Caco-2 (cell line): Measurements from ENCODE around the gene SNX3. TPM values are rescaled to one million over a fixed set of nuclear protein-coding genes. Genes with fewer than 3 reads are reported as not detected.

ENCODE experiments used
- BruUV-seq: library from RNA; stranded (reverse); fragments of 400-500 nt; replicated peaks from 2 replicates; lab custom pipeline; 2021; lab: Mats Ljungman, UMichigan
- CTCF ChIA-PET: fragments of 300-600 bp; sonication (Branson Sonifier 250); formaldehyde crosslinking; loops from one replicate; lab custom pipeline; 2022; ENCODE audit warnings: antibody characterized with exemption; lab: Charles Lee
- POLR2A ChIA-PET: fragments of 300-600 bp; sonication (Branson Sonifier 250); formaldehyde crosslinking; loops from one replicate; lab custom pipeline; 2022; ENCODE audit warnings: antibody characterized with exemption; lab: Charles Lee
- DNase-seq, 2 experiments: peaks; one replicate each; pipeline versions ENCODE4 v3.0.0 to v3.0.0-alpha.2; 2020 to 2022
- H3K27me3 ChIP-seq: replicated peaks from 2 replicates; pipeline ENCODE4 v1.6.0; 2011; ENCODE audit warnings: low read length; ENCODE audit not compliant: control insufficient read depth, insufficient read depth
- H3K36me3 ChIP-seq: 2 replicates; pipeline ENCODE4 v1.5.1; 2011; ENCODE audit warnings: low read length; ENCODE audit not compliant: control insufficient read depth, insufficient read depth
- H3K4me1 ChIP-seq: fragments of 250-450 bp; sonication (Bioruptor Pico); 2 replicates; pipeline ENCODE4 v1.5.1; 2020; ENCODE audit warnings: mild to moderate bottlenecking
- H3K4me3 ChIP-seq: 2 replicates; pipeline ENCODE4 v1.5.1; 2011; ENCODE audit warnings: low read depth, mild to moderate bottlenecking, control low read depth, low read length
- H3K9me3 ChIP-seq: fragments of 250-450 bp; sonication (Bioruptor Pico); 2 replicates; pipeline ENCODE4 v1.5.1; 2020; ENCODE audit warnings: mild to moderate bottlenecking, moderate library complexity
- H3K27ac Mint-ChIP-seq: one replicate; pipeline ENCODE4 v1.8.0; 2022; ENCODE audit warnings: mixed read lengths; ENCODE audit not compliant: unreplicated experiment
- H3K27me3 Mint-ChIP-seq: one replicate; pipeline ENCODE4 v1.8.0; 2022; ENCODE audit warnings: mixed read lengths; ENCODE audit not compliant: insufficient read depth, unreplicated experiment
- H3K36me3 Mint-ChIP-seq: one replicate; pipeline ENCODE4 v1.8.0; 2022; ENCODE audit warnings: mild to moderate bottlenecking, mixed read lengths; ENCODE audit not compliant: insufficient read depth, unreplicated experiment
- H3K4me1 Mint-ChIP-seq: one replicate; pipeline ENCODE4 v1.8.0; 2022; ENCODE audit warnings: low read depth, mixed read lengths; ENCODE audit not compliant: unreplicated experiment
- H3K4me3 Mint-ChIP-seq: one replicate; pipeline ENCODE4 v1.8.0; 2022; ENCODE audit warnings: mild to moderate bottlenecking, moderate library complexity, mixed read lengths; ENCODE audit not compliant: unreplicated experiment
- H3K9me3 Mint-ChIP-seq: one replicate; pipeline ENCODE4 v1.8.0; 2022; ENCODE audit warnings: mixed read lengths; ENCODE audit not compliant: unreplicated experiment
- intact Hi-C: fragments of 100-400 bp; cut with micrococcal nuclease; formaldehyde crosslinking; loops from one replicate; pipeline ENCODE4 v1.10.0; 2022; ENCODE audit not compliant: unreplicated experiment
- total RNA-seq: library from RNA; stranded (reverse); gene quantifications from 2 replicates; pipeline ENCODE4 v1.2.3, GENCODE V29; 2022
- TF ChIP-seq, protein P1 (sequence below), 2 experiments: fragments of 200-600 bp in 1 of 2; IDR thresholded peaks; 1 replicate in 1 of 2; 2 replicates in 1 of 2; pipeline versions ENCODE4 v1.5.1 to v1.8.0; 2011 to 2022; ENCODE audit warnings: antibody characterized with exemption in 1 of 2, control low read depth in 1 of 2, inconsistent platforms in 1 of 2, low read depth in 1 of 2, low read length in 1 of 2, mild to moderate bottlenecking in 1 of 2, moderate library complexity in 1 of 2; ENCODE audit not compliant: insufficient read depth in 1 of 2, severe bottlenecking in 1 of 2, unreplicated experiment in 1 of 2

SNX3 gene
- total RNA-seq, 1 experiment from 2014 or later, result 114 TPM

DNA sequence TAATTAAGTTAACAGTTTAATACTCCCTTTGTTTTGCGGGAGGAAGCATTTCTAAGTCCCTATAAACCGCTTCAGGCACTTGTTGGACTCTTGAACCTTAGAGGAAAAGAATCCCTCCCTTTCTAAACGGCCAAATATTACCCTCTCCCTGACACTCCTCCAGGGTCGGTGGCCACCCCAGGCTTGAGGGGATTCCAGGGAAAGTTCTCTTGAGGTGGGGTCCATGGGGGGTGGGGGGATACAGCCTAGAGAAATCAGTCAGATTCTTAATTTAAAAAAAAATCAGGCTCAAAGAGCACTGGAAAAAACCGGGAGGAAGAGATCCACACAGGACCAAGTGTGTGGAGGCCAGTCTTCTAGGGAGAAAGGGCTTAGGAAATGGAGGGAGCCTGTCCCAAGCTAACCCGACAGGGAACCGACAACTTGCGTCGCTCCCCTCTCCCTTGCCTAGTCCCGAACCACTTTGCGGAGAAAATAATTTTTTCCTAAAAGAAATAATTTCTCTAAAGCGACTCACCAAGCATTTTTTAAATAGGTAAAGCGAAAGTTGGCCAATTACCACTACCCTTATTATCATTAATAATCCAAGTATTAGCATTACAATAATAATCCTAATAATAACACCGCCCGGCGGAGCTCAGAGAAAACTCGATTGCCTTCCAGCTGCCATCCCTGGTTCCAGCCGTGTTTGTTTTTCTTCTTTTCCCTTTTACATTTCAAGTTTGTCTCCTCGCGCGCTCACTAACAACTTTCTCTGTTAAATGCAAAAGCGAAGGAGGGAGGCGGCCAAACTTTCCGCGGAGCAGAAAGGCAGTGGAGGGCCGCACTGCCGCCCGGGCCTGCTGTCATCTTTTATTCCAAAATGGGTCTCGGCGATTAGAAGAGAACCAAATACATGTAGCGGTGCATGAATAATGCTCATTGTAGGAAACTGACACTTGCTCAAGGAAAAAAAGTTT lies 90.2 kb downstream of the SNX3 start:
- TF ChIP-seq, protein P1, sequence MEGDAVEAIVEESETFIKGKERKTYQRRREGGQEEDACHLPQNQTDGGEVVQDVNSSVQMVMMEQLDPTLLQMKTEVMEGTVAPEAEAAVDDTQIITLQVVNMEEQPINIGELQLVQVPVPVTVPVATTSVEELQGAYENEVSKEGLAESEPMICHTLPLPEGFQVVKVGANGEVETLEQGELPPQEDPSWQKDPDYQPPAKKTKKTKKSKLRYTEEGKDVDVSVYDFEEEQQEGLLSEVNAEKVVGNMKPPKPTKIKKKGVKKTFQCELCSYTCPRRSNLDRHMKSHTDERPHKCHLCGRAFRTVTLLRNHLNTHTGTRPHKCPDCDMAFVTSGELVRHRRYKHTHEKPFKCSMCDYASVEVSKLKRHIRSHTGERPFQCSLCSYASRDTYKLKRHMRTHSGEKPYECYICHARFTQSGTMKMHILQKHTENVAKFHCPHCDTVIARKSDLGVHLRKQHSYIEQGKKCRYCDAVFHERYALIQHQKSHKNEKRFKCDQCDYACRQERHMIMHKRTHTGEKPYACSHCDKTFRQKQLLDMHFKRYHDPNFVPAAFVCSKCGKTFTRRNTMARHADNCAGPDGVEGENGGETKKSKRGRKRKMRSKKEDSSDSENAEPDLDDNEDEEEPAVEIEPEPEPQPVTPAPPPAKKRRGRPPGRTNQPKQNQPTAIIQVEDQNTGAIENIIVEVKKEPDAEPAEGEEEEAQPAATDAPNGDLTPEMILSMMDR (IDR thresholded peaks at IDR 0.05; ENCODE audit: insufficient read depth in 1 of 2, low read depth in 1 of 2, low read length in 1 of 2, severe bottlenecking in 1 of 2, unreplicated experiment in 1 of 2), result no peak
- ChIA-PET POLR2A (no interaction called here), CTCF (no interaction called here)
- H3K4me1 Mint-ChIP-seq, result peaks cover 10% of the 10 kb centered on the region
- H3K27ac Mint-ChIP-seq, result no peak overlapping the region
- no peaks in the 10 kb centered on the region for H3K9me3 ChIP-seq
- H3K4me3 Mint-ChIP-seq, result no peak overlapping the region
- BruUV-seq, result no TSS peak
- H3K36me3 Mint-ChIP-seq, result no peaks in the 10 kb centered on the region
- intact Hi-C loops, result loop anchor here (10.0 kb wide), 1 partner anchor 324 kb away; no protein-coding TSS in a partner anchor
- H3K36me3 ChIP-seq, result no peaks in the 10 kb centered on the region
- no peak for DNase-seq
- H3K9me3 Mint-ChIP-seq, result no peaks in the 10 kb centered on the region
- H3K27me3 ChIP-seq, result no peaks in the 10 kb centered on the region
- no peaks in the 10 kb centered on the region for H3K4me1 ChIP-seq
- peaks cover 1% of the 10 kb centered on the region for H3K27me3 Mint-ChIP-seq
- no peak overlapping the region for H3K4me3 ChIP-seq

DNA sequence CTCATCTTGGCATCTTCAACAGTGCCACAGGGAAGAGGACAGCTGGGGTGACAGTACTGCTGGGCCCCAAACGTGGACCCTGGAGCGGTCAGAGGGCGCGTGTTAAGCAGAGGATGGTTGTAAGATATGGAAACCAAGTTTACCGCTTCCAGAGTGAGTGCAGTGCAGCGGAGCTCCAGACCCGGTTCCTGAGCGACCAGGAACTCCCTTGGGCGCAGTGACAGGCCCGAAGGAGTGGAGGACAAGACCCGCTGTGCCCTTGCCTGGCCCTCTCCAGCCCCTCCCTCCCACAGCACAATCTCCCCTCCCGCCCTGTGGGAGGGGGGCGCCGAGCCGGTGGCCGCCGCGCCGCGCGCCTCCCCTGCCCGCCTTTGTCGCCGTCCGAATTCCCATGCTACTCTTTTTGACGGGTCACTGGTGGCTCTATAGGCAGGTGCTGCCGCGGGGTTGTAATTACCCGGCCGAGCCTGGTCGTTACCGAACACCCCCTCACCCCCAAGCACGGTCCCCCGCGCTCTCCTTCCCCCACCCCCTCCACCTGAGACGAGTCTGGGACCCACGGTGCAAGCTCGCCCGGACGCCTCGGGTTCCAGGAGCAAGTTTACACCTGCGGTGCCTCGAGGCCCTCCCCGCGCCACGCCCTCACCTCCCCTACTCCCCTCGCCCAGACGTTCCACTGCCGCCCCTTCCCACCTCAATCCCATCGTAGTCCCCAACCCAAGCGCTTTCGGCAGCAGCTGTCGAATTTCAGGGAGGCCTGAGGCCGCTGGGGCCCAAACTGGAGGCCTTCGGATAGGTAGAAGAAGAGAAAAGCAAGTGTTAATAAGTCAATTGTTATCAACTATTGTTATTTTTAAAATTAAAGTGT lies 91.1 kb downstream of the SNX3 start:
- POLR2A ChIA-PET, result no interaction called here
- intact Hi-C loops, result loop anchor here (10.0 kb wide), 1 partner anchor 325 kb away; no protein-coding TSS in a partner anchor
- H3K4me1 Mint-ChIP-seq, result peaks cover 14% of the 10 kb centered on the region
- BruUV-seq, result no TSS peak
- no peak overlapping the region for H3K4me3 Mint-ChIP-seq
- Histone ChIP-seq H3K4me3 (no peak overlapping the region), H3K27me3 (no peaks in the 10 kb centered on the region), H3K36me3 (no peaks in the 10 kb centered on the region), H3K9me3 (no peaks in the 10 kb centered on the region), H3K4me1 (no peaks in the 10 kb centered on the region)
- H3K27me3 Mint-ChIP-seq, result peaks cover 3% of the 10 kb centered on the region
- H3K36me3 Mint-ChIP-seq, result no peaks in the 10 kb centered on the region
- DNase-seq, result no peak
- H3K9me3 Mint-ChIP-seq, result no peaks in the 10 kb centered on the region
- TF ChIP-seq, protein P1 (IDR thresholded peaks at IDR 0.05; ENCODE audit: insufficient read depth in 1 of 2, low read depth in 1 of 2, low read length in 1 of 2, severe bottlenecking in 1 of 2, unreplicated experiment in 1 of 2), result no peak
- CTCF ChIA-PET, result no interaction called here
- no peak overlapping the region for H3K27ac Mint-ChIP-seq
